ENCODE data around the gene GNAI1. TPM values are rescaled to one million over a fixed set of nuclear protein-coding genes. Genes with fewer than 3 reads are reported as not detected.

The GNAI1 gene
- total RNA-seq, 2 experiments from 2014 or later, result 2.3 to 2.4 TPM

DNA sequence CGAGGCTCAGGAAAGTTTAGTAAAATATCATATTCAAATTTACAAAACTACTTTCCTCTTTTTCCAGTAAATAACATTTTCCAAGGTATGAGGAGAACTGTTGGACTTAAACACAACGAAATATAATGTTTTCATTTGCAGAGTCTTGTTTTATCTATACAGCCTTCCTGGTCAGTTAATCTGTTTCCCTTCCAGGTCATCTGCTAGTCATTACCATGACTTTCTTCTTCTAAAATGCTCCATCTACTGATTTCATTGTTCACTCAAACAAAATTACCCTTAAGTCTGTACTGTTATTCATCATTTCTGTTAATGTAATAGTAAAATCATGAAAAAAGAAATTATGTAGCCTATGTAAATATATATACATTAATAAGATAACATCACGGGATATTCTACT is 69.8 kb downstream of the GNAI1 start:
- Mint-ChIP-seq H3K4me1 (ENCODE audit: low read depth) (no peaks in the 10 kb centered on the region), H3K4me3 (no peak overlapping the region), H3K36me3 (ENCODE audit: low read depth) (peaks cover 3% of the 10 kb centered on the region), H3K9me3 (no peaks in the 10 kb centered on the region), H3K27ac (no peak overlapping the region), H3K27me3 (ENCODE audit: low read depth) (peaks cover 2% of the 10 kb centered on the region)
- CTCF ChIA-PET, result no interaction called here
- no peak for DNase-seq
- intact Hi-C loops (cut with micrococcal nuclease), result no loop called here

DNA sequence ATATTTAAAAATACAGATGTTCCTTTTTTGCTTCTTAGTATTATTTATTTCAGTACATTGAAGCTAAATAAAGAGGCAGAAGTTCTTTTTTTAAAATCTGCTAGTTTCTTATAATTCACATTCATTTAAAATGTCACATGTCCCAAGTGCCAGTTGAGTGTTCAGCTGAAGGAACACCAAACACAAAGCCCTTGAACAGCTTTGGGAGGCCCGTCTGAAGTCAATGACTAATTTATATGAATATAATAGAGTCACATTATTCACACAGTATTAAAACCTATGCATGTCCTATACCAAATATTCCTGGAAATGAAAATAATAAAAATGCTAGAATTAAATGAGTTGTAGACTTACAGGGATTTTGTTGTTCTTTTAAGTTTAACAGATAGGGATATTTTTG is 70.3 kb downstream of the GNAI1 start:
- DNase-seq, result no peak
- H3K4me1 Mint-ChIP-seq (ENCODE audit: low read depth), result no peaks in the 10 kb centered on the region
- CTCF ChIA-PET, result interaction anchor here (0.7 kb wide), 1 partner anchor 150 kb away, joined by 4 read pairs; no protein-coding TSS in a partner anchor
- peaks cover 2% of the 10 kb centered on the region for H3K27me3 Mint-ChIP-seq (ENCODE audit: low read depth)
- no peaks in the 10 kb centered on the region for H3K9me3 Mint-ChIP-seq
- no peak overlapping the region for H3K4me3 Mint-ChIP-seq
- peaks cover 3% of the 10 kb centered on the region for H3K36me3 Mint-ChIP-seq (ENCODE audit: low read depth)
- H3K27ac Mint-ChIP-seq, result no peak overlapping the region
- intact Hi-C loops (cut with micrococcal nuclease), result no loop called here

DNA sequence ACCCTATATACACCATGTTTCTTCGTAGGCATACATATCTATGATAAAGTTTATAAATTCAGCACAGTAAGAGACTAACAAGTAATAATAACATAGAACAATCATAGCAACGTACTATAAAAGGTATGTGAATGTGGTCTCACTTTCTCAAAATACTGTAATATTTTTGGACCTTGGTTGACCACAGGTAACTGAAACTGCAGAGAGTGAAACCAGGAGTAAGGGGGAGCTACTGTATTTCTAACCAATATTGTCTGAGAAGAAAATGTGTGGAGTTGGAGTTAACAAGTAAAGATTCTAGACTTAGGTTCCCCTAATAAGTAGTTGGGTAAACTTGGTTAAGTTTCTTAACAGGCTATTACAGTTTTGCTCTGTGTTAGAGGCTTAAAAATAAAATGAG is 72.1 kb downstream of the GNAI1 start:
- Mint-ChIP-seq H3K4me3 (no peak overlapping the region), H3K9me3 (no peaks in the 10 kb centered on the region), H3K27ac (no peak overlapping the region), H3K4me1 (ENCODE audit: low read depth) (no peaks in the 10 kb centered on the region), H3K27me3 (ENCODE audit: low read depth) (peaks cover 4% of the 10 kb centered on the region), H3K36me3 (ENCODE audit: low read depth) (peaks cover 8% of the 10 kb centered on the region)
- CTCF ChIA-PET, result no interaction called here
- DNase-seq, result no peak
- intact Hi-C loops (cut with micrococcal nuclease), result no loop called here

DNA sequence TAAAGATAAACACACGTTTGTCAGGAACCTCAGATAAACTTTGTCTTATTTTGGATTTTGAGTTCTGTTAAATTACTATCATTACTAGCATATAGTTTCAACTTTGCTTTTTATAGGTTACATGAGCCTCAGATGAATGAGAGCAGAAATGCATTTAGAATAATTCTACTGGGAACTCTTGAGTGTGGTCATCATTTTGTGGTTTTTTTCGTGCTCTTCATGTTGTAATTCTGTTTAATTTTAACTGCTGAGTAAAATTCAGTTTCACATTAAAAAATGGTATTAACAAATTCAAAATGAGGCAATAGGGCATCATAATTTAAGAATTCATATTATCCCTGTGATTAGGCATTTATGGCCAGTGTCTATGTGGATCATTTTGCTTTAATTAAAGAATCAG is 72.9 kb downstream of the GNAI1 start:
- CTCF ChIA-PET, result no interaction called here
- Mint-ChIP-seq H3K27me3 (ENCODE audit: low read depth) (peaks cover 4% of the 10 kb centered on the region), H3K27ac (no peak overlapping the region), H3K4me1 (ENCODE audit: low read depth) (no peaks in the 10 kb centered on the region), H3K9me3 (no peaks in the 10 kb centered on the region), H3K4me3 (no peak overlapping the region), H3K36me3 (ENCODE audit: low read depth) (peaks cover 8% of the 10 kb centered on the region)
- no peak for DNase-seq
- intact Hi-C loops (cut with micrococcal nuclease), result no loop called here

DNA sequence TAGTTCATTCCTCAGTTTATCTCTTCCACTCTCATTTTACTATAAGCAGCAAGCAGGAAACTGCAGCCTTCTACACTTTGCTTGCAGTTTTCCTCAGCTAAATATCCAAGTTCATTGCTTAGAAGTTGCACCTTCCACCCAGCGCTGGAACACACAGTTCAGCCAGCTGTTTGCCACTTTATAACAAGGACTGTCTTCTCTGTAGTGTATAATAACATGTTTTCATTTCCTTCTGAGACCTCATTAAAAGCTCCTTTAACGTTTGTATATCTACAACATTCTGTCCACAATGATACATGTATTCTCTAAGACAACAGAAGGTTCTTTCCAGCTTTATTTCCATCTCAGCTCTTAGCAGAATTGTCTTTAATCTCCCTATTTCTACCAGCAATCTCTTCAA is 74.1 kb downstream of the GNAI1 start:
- peaks cover 4% of the 10 kb centered on the region for H3K27me3 Mint-ChIP-seq (ENCODE audit: low read depth)
- H3K9me3 Mint-ChIP-seq, result no peaks in the 10 kb centered on the region
- no peak overlapping the region for H3K4me3 Mint-ChIP-seq
- intact Hi-C loops (cut with micrococcal nuclease), result no loop called here
- DNase-seq, result no peak
- CTCF ChIA-PET, result interaction anchor here (1.2 kb wide), 1 partner anchor 10 kb away, joined by 3 read pairs; no protein-coding TSS in a partner anchor
- H3K27ac Mint-ChIP-seq, result no peak overlapping the region
- H3K36me3 Mint-ChIP-seq (ENCODE audit: low read depth), result peaks cover 8% of the 10 kb centered on the region
- no peaks in the 10 kb centered on the region for H3K4me1 Mint-ChIP-seq (ENCODE audit: low read depth)

DNA sequence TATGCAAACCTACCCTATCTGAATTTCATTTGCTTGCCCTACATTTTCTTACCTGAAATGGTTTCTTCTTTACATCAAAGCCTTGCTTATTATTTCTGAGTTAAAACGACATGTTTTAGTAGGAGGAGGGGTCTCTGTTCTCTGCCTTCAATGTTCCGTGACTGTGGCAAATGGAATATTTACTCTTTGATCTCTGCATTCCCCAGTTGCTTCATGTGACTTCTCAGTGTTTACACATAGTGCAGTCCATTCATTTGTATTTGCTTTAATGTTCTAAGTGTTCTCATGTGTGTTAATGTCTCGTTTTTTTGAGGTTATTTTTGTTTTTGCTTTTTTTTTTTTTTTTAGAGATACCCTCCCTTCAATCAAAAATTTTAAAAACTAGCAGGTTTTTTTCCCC is 75.8 kb downstream of the GNAI1 start:
- no peaks in the 10 kb centered on the region for H3K9me3 Mint-ChIP-seq
- peaks cover 4% of the 10 kb centered on the region for H3K27me3 Mint-ChIP-seq (ENCODE audit: low read depth)
- intact Hi-C loops (cut with micrococcal nuclease), result no loop called here
- no peaks in the 10 kb centered on the region for H3K4me1 Mint-ChIP-seq (ENCODE audit: low read depth)
- DNase-seq, result no peak
- CTCF ChIA-PET, result no interaction called here
- no peak overlapping the region for H3K27ac Mint-ChIP-seq
- H3K4me3 Mint-ChIP-seq, result no peak overlapping the region
- peaks cover 8% of the 10 kb centered on the region for H3K36me3 Mint-ChIP-seq (ENCODE audit: low read depth)

DNA sequence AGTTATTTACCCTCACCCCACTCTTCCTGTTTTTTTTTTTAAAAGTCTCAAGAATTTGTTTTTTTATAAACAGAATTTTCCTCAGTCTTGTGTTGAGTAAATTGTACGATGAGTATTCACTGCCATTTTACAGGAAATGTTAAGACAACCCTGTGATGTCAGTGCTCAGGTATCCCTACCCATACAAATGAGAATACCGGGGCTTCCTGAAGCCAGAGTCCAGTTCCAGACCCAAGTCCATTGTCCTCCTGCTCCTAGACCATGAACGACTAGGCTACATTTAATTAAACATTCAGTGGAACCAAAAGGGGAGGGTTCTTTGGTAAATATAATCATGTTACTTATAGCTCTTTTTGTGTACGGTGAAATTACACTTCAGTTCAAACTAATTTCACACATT is 79.2 kb downstream of the GNAI1 start:
- peaks cover 2% of the 10 kb centered on the region for H3K27me3 Mint-ChIP-seq (ENCODE audit: low read depth)
- H3K36me3 Mint-ChIP-seq (ENCODE audit: low read depth), result peaks cover 6% of the 10 kb centered on the region
- no peak overlapping the region for H3K4me3 Mint-ChIP-seq
- intact Hi-C loops (cut with micrococcal nuclease), result no loop called here
- CTCF ChIA-PET, result no interaction called here
- peaks cover 3% of the 10 kb centered on the region for H3K4me1 Mint-ChIP-seq (ENCODE audit: low read depth)
- H3K27ac Mint-ChIP-seq, result no peak overlapping the region
- no peak for DNase-seq
- H3K9me3 Mint-ChIP-seq, result no peaks in the 10 kb centered on the region

DNA sequence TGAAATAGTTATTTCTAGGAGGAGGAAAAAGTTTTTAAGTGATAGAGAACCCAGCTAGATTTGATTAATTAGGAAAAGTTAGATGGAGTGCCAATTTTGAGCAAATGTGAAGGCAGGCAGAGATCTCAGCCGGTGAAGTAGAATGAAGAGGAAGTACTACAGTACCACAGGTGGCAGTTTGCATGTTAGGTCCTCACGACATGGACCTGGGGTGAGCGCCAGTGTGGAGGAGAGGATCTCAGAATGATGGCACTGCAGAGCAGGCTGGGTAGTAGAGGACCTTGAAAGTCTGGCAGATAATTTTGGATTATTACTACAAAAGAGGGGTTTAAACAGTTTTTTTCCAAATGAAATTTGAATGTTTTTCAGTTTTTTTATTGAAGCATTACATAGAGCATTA is 81.1 kb downstream of the GNAI1 start:
- intact Hi-C loops (cut with micrococcal nuclease), result loop anchor here (5.0 kb wide), 2 partner anchors 63 to 97 kb away; no protein-coding TSS in a partner anchor
- Mint-ChIP-seq H3K4me1 (ENCODE audit: low read depth) (peaks cover 7% of the 10 kb centered on the region), H3K4me3 (no peak overlapping the region), H3K9me3 (no peaks in the 10 kb centered on the region), H3K27me3 (ENCODE audit: low read depth) (peaks cover 2% of the 10 kb centered on the region), H3K27ac (no peak overlapping the region), H3K36me3 (ENCODE audit: low read depth) (peaks cover 6% of the 10 kb centered on the region)
- CTCF ChIA-PET, result no interaction called here
- no peak for DNase-seq

DNA sequence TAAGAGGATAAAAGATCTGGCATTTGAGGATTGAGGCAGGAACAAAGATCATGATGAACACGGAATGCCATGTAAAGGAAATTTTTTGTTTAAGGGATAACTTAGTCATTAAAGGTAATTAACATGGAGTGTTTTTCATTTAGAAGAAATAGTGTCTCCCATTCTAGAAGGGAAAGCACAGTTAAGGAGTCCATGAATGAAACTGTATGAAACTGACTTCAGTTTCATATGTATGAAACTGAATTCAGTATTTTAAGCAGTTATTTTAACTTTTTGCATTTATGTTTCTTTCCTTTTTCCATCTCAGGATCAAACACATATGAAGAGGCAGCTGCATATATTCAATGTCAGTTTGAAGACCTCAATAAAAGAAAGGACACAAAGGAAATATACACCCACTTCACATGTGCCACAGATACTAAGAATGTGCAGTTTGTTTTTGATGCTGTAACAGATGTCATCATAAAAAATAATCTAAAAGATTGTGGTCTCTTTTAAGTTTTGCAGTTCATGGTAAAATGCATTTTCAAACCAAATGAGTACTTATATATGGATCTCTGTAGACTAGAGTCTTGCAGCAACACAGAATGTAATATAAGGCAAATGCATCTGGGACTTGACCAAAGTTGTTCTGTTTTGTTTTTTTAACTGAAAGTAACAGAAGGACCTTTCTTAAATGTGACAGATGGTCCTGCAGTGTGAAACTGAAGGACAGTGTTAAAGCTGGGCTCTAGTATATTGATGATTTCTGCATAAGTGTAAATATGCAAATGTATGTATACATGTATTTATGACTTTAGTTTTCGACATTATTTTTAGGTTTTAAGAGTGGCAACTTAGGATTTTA is 82.6 kb downstream of the GNAI1 start:
- intact Hi-C loops (cut with micrococcal nuclease), result loop anchor here (1.0 to 5.0 kb wide), 4 partner anchors 45 to 129 kb away; no protein-coding TSS in a partner anchor
- Mint-ChIP-seq H3K27me3 (ENCODE audit: low read depth) (no peaks in the 10 kb centered on the region), H3K36me3 (ENCODE audit: low read depth) (no peaks in the 10 kb centered on the region), H3K4me3 (no peak overlapping the region), H3K27ac (no peak overlapping the region), H3K9me3 (no peaks in the 10 kb centered on the region), H3K4me1 (ENCODE audit: low read depth) (peaks cover 7% of the 10 kb centered on the region)
- no peak for DNase-seq
- CTCF ChIA-PET, result no interaction called here

DNA sequence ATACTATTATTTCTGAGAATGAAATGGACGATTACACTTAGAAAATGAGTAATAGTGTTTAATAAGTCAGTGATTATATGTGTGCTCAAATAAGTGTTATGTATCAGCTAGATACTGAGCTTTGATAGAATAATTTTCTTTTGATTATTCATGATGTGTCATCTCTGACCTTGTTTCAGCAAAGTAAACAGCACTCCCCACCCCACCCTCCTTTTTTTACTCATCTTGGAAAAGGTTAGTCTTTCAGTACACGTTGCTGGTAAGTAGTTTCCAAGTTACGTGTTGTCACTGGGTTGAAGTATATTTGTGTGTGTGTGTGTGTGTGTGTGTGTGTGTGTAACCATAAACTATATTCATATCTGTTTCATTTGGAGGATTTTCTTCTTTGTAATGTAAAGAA is 84.1 kb downstream of the GNAI1 start:
- Mint-ChIP-seq H3K27ac (no peak overlapping the region), H3K4me3 (no peak overlapping the region), H3K9me3 (no peaks in the 10 kb centered on the region), H3K36me3 (ENCODE audit: low read depth) (no peaks in the 10 kb centered on the region), H3K27me3 (ENCODE audit: low read depth) (peaks cover under 1% of the 10 kb centered on the region), H3K4me1 (ENCODE audit: low read depth) (peaks cover 7% of the 10 kb centered on the region)
- intact Hi-C loops (cut with micrococcal nuclease), result loop anchor here (1.0 to 5.0 kb wide), 3 partner anchors 66 to 94 kb away; no protein-coding TSS in a partner anchor
- CTCF ChIA-PET, result interaction anchor here (1.3 kb wide), 1 partner anchor 68 kb away, joined by 4 read pairs; no protein-coding TSS in a partner anchor
- DNase-seq, result peak; percentile 18

DNA sequence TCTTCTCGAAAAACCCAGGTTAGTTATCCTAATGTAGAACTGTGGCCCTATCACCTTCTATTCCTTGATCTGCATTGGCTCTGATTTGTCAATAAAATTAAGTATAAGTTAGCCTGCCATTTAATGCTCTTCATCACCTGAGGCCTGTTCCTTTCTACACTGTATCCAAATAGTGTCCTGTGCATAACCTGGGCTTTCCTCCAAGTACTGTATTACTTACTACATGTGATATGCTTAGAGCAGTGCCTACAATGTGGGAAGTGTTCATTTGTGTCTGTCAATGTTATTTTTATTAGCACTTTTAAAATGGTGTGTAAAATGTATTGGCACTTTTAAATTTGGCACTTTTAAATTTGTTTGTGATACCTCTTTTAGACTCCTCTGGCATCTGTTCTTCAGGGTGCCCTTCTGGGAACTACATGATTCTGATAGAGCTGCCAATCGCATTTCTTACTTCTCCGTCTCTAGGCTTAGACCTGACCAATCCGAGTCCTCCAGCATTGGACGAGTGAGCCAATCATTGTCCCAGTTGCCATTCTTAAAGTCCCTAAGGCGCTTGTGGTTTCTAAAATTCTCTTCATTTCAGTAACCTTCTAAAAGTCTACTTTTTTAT is 85.5 kb downstream of the GNAI1 start:
- Mint-ChIP-seq H3K27ac (no peak overlapping the region), H3K4me1 (ENCODE audit: low read depth) (peaks cover 7% of the 10 kb centered on the region), H3K9me3 (no peaks in the 10 kb centered on the region), H3K36me3 (ENCODE audit: low read depth) (no peaks in the 10 kb centered on the region), H3K27me3 (ENCODE audit: low read depth) (peaks cover 2% of the 10 kb centered on the region), H3K4me3 (no peak overlapping the region)
- intact Hi-C loops (cut with micrococcal nuclease), result no loop called here
- no peak for DNase-seq
- CTCF ChIA-PET, result no interaction called here

DNA sequence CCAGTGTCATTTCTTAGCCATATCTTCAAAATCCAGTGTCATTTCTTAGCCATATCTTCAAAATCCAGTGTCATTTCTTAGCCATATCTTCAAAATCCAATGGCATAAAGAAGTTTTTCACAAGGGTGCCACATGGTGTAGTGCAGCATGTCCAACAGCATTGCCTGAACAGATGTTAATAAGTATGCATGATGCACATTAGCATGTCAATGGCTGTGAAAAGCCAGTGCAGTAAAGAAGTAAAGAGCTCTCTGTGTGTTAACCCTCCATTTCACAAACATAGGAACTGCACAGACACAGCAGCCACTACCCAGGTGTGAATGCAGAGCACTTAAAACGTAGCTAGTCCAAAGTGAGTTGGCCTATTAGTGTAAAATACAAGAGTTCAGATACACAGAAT is 89.8 kb downstream of the GNAI1 start:
- Mint-ChIP-seq H3K4me3 (no peak overlapping the region), H3K9me3 (no peaks in the 10 kb centered on the region), H3K36me3 (ENCODE audit: low read depth) (no peaks in the 10 kb centered on the region), H3K27me3 (ENCODE audit: low read depth) (peaks cover 2% of the 10 kb centered on the region), H3K4me1 (ENCODE audit: low read depth) (peaks cover 2% of the 10 kb centered on the region), H3K27ac (no peak overlapping the region)
- intact Hi-C loops (cut with micrococcal nuclease), result no loop called here
- CTCF ChIA-PET, result no interaction called here
- DNase-seq, result no peak

DNA sequence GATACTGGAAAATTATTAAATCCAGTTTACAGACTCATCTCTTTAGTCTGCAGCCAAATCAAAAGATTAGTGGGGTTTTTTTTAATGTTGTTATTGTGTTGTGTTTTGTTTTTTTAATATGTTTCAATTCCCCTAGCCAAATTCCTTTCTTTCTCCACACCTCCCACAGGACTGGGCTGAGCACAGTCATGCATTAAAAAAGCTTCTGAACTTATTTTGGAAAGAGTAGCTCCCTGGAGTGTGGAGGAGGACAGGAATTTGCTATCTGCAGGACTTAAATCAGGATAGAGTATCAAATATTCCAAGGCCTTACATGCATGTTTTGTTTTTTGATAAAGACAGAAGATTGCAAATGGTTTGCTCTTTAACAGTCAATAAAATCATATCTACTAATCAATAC is 90.7 kb downstream of the GNAI1 start:
- no peaks in the 10 kb centered on the region for H3K36me3 Mint-ChIP-seq (ENCODE audit: low read depth)
- H3K4me1 Mint-ChIP-seq (ENCODE audit: low read depth), result no peaks in the 10 kb centered on the region
- no peak overlapping the region for H3K4me3 Mint-ChIP-seq
- no peaks in the 10 kb centered on the region for H3K9me3 Mint-ChIP-seq
- intact Hi-C loops (cut with micrococcal nuclease), result no loop called here
- CTCF ChIA-PET, result no interaction called here
- H3K27ac Mint-ChIP-seq, result no peak overlapping the region
- H3K27me3 Mint-ChIP-seq (ENCODE audit: low read depth), result peaks cover 6% of the 10 kb centered on the region
- no peak for DNase-seq
